Astrocyte of the spinal cord (primary cell): ENCODE measurements around the gene HCN3.

ENCODE experiments used
- DNase-seq: peaks from one replicate; pipeline ENCODE4 v3.0.0; 2011; ENCODE audit warnings: low read depth, low spot score
- H3K4me3 ChIP-seq: 2 replicates; pipeline ENCODE4 v1.5.1; 2011; ENCODE audit warnings: low read depth, mild to moderate bottlenecking, low read length, moderate library complexity
- CTCF ChIP-seq: IDR thresholded peaks from 2 replicates; pipeline ENCODE4 v1.5.1; 2012; ENCODE audit warnings: low read depth, mild to moderate bottlenecking, low read length, inconsistent platforms
- in situ Hi-C: cut with HindIII; loops from 2 replicates; pipeline ENCODE4 v1.10.0; 2017; ENCODE audit warnings: low sequenced_read_pairs

HCN3 gene

DNA sequence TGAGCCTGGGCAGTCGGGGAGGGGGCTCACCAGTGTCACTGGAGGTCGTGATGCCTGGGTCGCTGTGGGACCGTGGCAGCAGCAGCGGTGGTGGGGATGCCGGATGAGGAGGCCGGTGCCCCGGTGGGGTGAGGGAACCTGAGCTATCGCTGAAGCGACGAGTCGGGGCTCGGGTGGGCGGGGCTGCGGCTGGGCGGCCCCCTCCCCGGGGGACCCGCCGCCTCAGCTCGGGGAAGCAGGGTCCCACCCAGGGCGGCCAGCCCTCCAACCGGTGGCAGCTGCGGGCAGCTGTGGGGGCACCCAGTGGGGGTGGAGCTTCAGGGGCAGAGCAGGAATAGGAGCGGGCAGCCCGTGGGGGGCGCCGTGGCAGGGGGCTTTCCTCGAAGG, 27.0 kb upstream of the HCN3 start:
- no peak for TF ChIP-seq CTCF
- H3K4me3 ChIP-seq, result no peak overlapping the region
- in situ Hi-C loops, result no loop called here

GRCh38 chr1:155250633-155251449, 26.4 kb upstream of the HCN3 start:
- no peak overlapping the region for H3K4me3 ChIP-seq
- in situ Hi-C loops, result no loop called here
- peak; percentile 100 for TF ChIP-seq CTCF
- peak; percentile 90 for DNase-seq

More for the DNA sequence above, 27.0 kb upstream of the HCN3 start:
- no peak for DNase-seq

DNA sequence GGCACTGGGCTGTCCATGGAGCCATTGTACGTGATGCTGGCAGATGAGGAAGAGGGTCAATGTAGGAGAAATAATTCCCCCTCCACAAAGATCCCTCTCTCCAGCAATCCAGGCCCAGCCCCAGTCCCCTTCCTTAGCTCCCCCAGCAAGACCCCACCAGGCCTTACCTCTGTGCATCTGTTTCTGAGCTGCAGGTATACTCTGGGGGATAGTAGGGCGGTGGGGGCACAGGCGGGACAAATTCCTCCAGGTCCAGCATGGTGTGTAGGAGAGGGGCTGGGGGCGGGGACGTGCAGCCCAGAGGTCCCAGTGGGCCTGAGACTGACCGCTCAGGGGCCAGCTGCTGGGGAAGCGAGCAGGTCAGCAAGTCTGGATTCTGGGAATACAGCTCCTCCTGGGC, 25.7 kb upstream of the HCN3 start:
- in situ Hi-C loops, result no loop called here
- no peak for TF ChIP-seq CTCF
- no peak for DNase-seq
- H3K4me3 ChIP-seq, result no peak overlapping the region

DNA sequence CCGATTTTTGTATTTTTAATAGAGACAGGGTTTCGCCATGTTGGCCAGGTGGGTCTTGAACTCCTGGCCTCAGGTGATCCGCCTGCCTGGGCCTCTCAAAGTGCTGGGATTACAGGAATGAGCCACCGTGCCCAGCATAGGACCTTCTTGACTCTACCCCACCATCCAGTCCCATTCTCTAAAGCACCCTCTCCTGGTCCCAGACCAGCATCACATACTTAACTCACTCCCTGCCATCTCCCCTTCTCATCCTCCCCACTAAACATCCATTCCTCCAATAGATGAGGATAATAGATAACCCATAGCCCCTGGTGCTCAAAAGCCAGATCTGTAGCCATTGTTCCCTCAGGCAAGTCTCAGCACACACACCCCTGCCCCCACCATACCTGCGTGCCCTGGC, 24.1 kb upstream of the HCN3 start:
- no peak for TF ChIP-seq CTCF
- in situ Hi-C loops, result no loop called here
- DNase-seq, result no peak
- H3K4me3 ChIP-seq, result peak overlapping the region; percentile 73

DNA sequence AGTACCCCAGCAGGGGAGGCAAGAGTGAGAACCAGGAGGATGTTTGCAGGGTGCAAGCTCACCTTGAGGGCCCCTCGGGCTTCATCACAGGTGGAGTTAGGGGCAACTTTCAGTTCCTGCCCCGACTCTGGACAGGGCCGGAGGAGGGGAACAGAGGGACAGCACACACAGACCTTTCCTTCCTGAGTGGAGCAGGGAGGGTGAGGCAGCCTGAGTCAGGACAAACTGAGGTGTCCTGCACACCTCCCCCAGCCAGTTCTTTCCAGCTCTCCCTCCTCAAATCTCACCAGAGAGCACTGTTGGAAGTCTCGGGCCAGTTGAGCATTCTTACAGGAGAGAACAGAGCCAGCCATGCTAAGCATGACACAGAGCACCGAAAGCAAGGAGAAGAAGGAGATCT, 23.5 kb upstream of the HCN3 start:
- TF ChIP-seq CTCF, result no peak
- peak overlapping the region; percentile 73 for H3K4me3 ChIP-seq
- in situ Hi-C loops, result no loop called here
- DNase-seq, result no peak

DNA sequence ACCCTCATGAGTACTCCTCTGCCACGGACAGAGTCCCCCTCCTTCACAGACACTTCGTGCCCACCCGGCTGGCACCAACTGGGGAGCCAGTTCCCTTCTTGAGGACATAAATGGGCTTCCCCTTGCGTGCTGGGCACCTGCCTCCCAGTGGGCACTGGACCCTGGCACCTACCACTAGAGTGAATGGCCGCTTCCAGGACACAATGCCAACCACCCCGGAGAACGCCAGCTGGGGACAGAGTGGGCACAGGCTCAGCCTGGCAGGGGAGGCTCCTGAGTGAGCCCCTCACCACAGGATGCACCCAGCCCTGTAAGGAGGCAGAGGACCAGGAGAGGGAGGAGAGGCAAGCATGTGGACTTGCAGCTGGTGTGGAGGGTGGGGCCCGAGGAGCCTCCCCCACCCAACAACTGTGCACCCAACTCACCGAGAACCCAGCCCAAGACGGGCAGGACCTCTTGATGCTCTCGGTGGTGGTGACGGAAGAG, 23.0 kb upstream of the HCN3 start:
- TF ChIP-seq CTCF, result no peak
- DNase-seq, result no peak
- peak overlapping the region; percentile 73 for H3K4me3 ChIP-seq
- in situ Hi-C loops, result no loop called here
